ENCODE data around the gene CPNE2.
"Not testable (repeated sequence)": the region's sequence is repeated elsewhere in the genome, so short reads cannot be mapped to it uniquely, and the experiment has no call there.

Gene CPNE2

GRCh38 chr16:57070424-57070823 lies 22.0 kb upstream of the CPNE2 start:
- no peak for DNase-seq

DNA sequence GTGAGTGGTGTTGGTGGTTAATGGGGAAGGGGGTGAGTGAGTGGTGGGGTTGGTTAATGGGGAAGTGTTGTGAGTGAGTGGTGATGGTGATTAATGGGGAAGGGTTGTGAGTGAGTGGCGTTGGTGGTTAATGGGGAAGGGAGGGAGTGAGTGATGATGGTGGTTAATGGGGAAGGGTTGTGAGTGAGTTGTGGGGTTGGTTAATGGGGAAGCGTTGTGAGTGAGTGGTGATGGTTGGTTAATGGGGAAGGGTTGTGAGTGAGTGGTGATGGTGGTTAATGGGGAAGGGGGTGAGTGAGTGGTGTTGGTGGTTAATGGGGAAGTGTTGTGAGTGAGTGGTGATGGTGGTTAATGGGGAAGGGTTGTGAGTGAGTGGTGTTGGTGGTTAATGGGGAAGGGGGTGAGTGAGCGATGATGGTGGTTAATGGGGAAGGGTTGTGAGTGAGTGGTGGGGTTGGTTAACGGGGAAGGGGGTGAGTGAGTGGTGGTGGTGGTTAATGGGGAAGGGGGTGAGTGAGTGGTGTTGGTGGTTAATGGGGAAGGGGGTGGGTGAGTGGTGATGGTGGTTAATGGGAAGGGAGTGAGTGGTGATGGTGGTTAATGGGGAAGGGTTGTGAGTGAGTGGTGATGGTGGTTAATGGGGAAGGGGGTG lies 21.2 kb upstream of the CPNE2 start:
- not testable (repeated sequence) for DNase-seq

DNA sequence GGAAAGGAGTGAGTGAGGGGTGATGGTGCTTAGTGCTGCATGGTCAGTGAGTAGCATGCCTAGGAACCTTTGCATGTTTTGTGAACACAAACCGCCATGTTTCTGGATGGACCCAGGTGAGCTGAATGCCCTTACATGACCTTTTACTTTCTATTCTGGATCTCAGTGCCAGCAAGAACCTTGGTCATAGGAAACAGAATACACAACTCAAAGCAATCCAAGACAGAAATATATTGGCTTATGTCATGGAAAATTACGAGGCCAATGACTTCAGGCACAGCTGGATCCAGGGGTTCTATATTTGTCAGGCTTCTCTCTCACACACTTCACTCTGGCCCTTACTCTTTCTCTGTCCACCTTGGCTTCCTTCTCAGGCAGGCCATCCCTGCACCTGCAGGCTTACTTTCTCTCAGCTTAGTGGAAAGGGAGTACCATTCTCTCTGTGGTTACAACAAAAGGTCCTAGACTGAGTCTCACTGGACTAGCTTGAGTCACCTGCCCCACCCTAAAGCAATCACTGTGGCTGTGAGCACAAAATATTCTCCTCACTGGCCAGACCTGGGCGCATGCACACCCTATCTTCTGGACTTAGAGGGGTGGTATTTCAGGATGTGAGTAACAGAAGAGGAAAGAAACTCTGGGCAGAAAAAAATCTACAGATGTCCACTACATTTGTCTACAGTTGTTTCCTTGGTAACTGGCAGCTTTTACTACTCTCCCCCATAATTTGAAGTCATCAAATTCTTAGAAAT lies 20.4 kb upstream of the CPNE2 start:
- DNase-seq: no peak

DNA sequence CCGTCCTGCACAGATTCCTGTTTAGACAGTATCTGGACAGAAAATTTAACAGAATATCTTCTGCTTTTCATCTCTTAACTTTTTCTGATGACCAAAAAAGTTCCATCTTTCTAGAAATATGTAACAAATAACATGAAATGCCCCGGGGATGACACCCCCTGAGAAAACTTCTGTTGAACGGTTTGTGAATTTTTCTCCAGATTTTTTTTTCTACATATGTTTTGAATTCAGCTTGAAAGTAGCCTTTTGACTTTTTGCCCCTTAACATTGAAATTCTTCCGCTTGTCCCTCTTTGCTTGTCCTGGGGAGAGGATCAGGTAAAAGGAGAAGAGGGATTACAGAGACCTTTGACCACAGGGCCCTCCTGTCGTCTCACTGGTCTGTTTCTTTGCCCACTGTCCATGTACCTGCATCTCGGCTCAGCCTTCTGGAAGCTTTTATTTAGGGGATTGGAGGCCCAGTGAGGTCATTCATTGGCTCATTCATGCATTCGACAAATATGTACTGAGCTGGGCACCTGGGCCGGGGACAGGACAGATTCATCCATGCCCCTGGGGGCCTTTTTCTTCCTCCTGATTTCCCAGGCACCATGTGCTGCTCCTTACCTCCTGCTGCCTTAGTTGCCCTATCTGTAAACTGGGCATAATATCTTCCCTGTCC lies 19.6 kb upstream of the CPNE2 start:
- no peak for DNase-seq

- DNase-seq: no peak
Measured at GRCh38 chr16:57077714-57078113, 14.7 kb upstream of the CPNE2 start.

DNA sequence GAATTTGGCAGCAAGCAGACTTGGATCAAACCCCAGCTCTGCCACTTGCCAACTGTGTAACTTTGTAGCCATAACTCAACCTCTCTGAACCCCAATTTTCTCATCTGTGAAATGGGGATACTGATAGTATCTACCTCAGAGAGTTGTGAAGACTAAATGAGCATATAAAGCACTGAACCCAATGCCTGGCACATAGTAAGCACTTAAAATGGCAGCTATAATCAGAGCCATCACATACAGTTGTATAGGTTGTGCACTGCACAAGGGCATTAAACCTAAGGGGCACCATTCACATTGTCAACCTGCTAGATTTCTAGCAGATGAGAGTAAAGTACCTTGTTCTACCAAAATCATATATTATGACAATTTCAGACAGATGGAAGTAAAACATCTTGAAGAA lies 10.6 kb upstream of the CPNE2 start:
- no peak for DNase-seq

DNA sequence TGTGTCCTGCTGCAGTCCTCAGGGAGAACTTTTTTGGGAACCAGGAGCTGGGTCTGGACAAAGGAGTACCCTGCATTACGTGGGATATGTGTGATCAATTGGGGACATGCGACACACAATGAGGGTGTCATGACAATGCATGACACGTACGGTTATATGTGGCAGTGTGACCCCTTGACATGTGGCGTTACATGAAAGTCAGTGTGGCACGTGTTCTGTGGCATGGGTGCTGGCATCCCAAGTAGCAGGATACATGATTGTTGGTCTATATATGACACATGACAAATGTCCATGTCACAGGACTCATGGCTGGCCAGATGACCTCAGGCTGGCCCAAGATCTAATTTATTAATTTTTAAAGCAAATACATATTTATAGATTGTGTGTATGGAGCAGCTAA lies 9.7 kb upstream of the CPNE2 start:
- no peak for DNase-seq

- DNase-seq: no peak
Measured at GRCh38 chr16:57083485-57084126, 8.8 kb upstream of the CPNE2 start.

- DNase-seq: peak; percentile 85 to 90
Measured at GRCh38 chr16:57084257-57084770, 8.1 kb upstream of the CPNE2 start.

GRCh38 chr16:57084996-57085395 lies 7.4 kb upstream of the CPNE2 start:
- DNase-seq: peak; percentile 26 to 39

DNA sequence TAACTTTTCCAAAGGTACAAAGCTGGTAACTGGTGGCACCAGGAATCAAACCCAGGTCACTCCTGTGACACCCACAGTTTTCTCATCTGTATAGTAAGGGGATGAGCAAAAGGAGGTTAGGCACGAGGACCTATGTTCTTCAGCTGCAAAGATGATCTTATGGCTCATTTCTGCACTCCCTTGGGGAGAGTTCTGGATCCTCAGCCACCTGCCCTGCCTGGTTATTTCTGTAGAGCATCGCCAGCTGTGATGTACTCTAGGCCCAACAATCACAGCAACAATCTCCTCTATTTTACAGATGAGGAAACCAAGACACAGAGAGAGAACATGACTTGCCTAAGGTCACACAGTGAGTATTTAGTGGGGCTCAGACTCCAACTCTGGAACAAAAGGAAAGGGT lies 5.4 kb upstream of the CPNE2 start:
- DNase-seq: no peak

DNA sequence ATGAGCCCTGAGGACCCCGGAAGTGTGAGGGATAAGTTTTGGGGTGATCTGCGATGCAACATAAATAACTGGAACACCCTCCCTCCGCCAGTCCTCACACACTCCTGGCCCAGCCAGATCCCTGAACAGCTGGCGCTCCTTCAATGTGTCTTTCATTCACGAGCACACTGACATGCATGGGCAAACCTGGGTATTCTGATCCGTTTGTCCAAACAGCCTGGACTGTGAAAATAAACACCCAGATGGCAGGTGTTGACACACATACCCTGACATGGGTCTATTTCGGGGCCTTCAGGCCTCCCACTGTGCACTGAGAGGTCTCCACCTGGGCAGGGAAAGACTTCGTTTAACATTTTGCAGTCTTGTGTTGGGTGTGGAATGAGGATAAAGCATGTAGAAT lies 3.0 kb upstream of the CPNE2 start:
- DNase-seq: no peak

GRCh38 chr16:57091200-57091974 lies 996 bp upstream of the CPNE2 start:
- no peak for DNase-seq

DNA sequence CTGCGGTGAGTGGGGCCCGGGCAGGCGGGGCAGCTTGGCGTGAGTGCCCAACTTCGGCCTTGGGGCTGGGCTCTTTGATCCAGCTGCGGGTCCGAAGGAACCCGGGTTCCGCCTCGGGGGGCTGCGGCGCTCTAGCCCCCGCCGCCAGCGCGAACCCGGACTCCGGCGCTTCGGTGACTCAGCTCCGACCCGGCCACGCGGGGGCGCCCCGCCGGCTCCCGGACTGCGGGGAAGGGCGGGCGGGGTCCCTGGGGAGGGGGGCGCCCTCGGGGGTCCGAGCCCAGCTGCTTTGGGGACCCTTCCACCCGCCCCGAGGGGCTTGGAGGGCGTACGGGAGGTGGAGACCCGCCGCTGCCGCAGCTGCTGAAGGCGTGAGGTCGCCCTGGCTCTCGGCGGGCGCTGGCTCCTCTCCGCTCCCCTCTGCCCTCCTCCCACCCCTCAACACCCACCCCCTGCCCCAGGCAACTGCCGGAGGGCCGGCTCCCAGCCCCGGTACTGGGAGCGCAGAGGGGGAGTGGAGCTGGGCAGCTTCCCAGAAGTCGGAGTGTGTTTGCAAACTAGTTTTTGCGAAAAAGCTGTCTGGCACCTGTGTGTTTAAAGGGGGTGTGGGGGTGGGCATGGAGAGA lies 516 bp downstream of the CPNE2 start:
- peak; percentile 22 to 31 for DNase-seq

- no peak for DNase-seq
Measured at GRCh38 chr16:57093666-57094564, 1.5 kb downstream of the CPNE2 start.

DNA sequence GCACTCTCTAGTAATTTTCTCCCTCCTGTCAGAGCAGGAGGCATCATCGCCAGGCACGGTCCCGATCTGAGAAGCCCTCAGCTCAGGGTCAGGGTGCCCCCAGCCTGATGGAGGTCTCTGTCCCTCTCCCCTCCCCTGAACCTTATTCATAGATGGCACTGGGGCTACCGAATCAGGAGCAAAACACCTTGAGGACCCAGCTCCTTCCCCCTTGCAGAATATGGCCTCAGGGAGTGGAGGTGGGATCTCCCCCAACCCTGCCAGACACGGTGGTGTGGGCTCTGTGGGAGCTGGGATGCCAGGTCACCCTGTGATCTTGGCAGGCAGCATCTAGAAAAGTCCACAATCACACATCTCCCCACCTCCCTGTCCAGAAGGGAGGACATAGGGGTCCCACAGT lies 2.5 kb downstream of the CPNE2 start:
- DNase-seq: no peak

GRCh38 chr16:57096192-57096591 lies 3.8 kb downstream of the CPNE2 start:
- no peak for DNase-seq

DNA sequence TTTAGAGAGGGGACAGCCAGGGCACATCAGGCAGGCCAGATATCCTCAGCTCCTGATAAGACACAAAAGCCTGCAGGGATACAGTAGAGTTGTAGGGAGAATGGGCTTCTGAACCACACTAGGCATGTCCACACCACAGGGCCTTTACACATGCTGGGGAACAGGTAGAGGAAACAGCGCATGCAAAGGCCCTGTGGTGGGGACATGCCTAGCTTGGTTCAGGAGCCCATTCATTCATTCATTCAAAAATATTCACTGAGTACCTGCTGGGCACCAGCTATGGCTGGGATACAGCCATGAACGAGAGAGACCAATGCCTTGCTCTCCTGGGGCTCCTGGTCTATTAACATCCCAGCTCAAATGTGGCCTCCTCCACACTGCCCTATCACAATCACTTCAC lies 4.4 kb downstream of the CPNE2 start:
- no peak for DNase-seq

DNA sequence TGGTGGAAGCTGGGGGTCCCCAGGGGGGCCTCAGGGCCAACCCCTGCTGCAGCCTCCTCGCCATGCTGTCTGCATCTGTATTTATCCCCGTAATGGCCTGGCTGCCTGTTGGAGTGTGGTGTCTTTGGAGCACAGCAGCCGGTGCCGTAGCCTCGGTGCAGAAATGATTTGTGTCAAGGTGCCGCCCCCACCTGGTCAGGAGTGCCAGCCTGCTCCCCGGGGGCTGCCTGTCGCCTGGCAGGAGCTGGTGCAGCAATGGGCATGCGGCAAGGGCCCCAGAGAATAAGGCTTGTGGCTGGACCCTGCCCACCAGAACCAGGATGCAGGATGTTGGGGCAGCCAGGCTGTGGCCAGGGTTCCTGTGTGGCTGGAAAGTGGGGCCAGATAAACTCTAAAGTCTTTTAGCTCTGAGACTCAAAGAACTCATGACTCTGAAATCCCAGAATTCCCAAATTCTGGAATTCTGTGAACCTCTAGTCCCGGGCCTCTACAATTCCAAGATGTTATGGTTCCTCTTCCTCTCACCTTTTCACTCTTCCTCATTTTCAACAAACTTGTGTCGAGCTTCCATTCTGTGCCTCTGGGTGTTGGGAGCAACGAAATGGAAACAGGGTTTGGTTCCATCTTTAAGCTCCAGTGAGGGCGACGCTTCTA lies 5.9 kb downstream of the CPNE2 start:
- DNase-seq: no peak

DNA sequence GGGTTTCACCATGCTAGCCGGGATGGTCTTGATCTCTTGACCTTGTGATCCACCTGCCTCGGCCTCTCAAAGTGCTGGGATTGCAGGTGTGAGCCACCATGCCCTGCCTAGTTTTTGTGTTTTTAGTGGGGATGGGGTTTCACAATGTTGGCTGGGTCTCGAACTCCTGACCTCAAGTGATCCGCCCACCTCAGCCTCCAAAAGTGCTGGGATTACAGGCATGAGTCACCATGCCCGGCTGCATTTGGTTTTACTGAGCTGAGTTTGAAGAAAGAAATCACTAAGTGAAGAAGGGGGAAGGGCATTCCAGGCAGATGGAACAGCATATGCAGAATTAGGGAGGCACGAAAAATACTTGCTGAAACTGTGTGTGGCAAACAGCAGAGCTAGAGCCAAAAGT lies 7.6 kb downstream of the CPNE2 start:
- not testable (repeated sequence) for DNase-seq

DNA sequence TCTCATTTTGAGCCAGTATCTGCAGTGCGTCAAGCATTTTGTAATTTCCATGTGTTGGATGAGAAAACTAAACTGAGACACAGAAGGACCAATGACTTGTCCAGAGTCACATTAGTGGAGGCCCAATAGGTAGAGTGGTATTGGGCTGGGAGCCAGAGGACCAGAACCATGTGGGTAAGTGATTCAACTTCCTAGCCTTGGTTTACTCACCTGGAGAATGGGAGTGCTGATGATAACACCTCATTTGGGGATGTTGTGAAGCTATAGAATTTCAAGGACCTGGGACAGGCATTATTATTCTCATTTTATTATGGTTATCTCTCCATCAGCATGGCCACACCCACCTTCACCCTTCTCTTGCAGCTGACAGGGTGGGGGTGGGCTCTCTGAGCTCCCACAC lies 8.1 kb downstream of the CPNE2 start:
- DNase-seq: no peak

Data from Kasumi-1 (cell line).